Subcutaneous adipose tissue (tissue), 4 donors: ENCODE data around the gene CERS1. TPM values are rescaled to one million over a fixed set of nuclear protein-coding genes. Genes with fewer than 3 reads are reported as not detected.

Source experiments
- CTCF ChIP-seq: fragments of 450-650 bp; IDR thresholded peaks from one replicate; pipeline ENCODE4 v1.5.1; 2016; ENCODE audit warnings: low read depth, mild to moderate bottlenecking, control low read depth, antibody characterized with exemption, moderate library complexity
- total RNA-seq, 4 donors: library from RNA; depleted of rRNA; stranded (reverse); fragments of >200 nt; gene quantifications; one replicate each; pipeline ENCODE4 v1.1.0, GENCODE V29; 2016

The CERS1 gene
- total RNA-seq, 4 donors from 2014 or later, result not detected

- TF ChIP-seq CTCF, result no peak
Measured at GRCh38 chr19:18833141-18833476, 62.8 kb downstream of the CERS1 start.

- no peak for TF ChIP-seq CTCF
Measured at GRCh38 chr19:18832306-18833140, 63.4 kb downstream of the CERS1 start.

GRCh38 chr19:18831524-18832305 lies 64.2 kb downstream of the CERS1 start, which contains the start of gene UPF1:
Gene UPF1, plus strand, starts transcription at chr19:18831959. Its CDS starts 251 bp downstream, at chr19:18832210.
- TF ChIP-seq CTCF, result no peak

GRCh38 chr19:18830488-18830887 lies 65.5 kb downstream of the CERS1 start:
- no peak for TF ChIP-seq CTCF

DNA sequence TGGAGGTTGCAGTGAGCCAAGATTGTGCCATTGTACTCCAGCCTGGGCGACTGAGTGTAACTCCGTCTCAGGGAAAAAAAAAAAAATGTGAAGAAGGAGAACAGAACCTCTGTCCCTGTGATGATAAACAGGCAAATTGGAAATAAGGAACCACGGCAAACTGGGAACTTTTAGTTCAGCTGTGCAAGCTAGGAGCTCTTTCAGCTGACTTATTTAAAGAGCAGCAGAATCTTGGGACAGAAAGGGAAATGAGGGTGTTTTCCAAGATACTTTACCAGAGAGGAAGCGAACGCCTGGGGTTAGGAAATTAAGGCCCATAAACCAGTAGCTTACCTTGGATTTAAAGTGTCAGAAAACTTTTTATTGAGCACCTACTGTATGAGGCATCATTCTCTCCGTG lies 67.2 kb downstream of the CERS1 start:
- TF ChIP-seq CTCF, result no peak

Other genes starting within 250 kb of the CERS1 start
- 1 to 10 TPM; 2.0 to 8.3 (median 3.9) TPM for gene CRTC1, start 212.5 kb downstream of the CERS1 start, total RNA-seq
- 10 to 100 TPM in 3 of 4 donors, 1 to 10 TPM in 1; 6.2 to 48.0 (median 14.2) TPM for gene COMP, start 104.9 kb downstream of the CERS1 start, total RNA-seq
- 100 to 1,000 TPM in 1 of 4 donors, 10 to 100 TPM in 3; 39.8 to 115 (median 68.3) TPM for gene UPF1, start 64.2 kb downstream of the CERS1 start, total RNA-seq
- gene COPE, start 23.2 kb upstream of the CERS1 start, total RNA-seq, result 100 to 1,000 TPM in 3 of 4 donors, 10 to 100 TPM in 1; 97.3 to 164 (median 144) TPM
- 10 to 100 TPM; 17.0 to 38.2 (median 28.9) TPM for gene DDX49, start 23.6 kb upstream of the CERS1 start, total RNA-seq
- 10 to 100 TPM in 3 of 4 donors, 1 to 10 TPM in 1; 7.5 to 60.2 (median 41.1) TPM for gene HOMER3, start 45.1 kb upstream of the CERS1 start, total RNA-seq
- gene SUGP2, start 137.4 kb upstream of the CERS1 start, total RNA-seq, result 10 to 100 TPM; 29.2 to 59.5 (median 42.2) TPM
- gene ARMC6, start 137.4 kb upstream of the CERS1 start, total RNA-seq, result 10 to 100 TPM; 12.6 to 28.2 (median 18.6) TPM
- 10 to 100 TPM in 2 of 4 donors, 1 to 10 TPM in 2; 4.1 to 17.3 (median 8.1) TPM for gene SLC25A42, start 167.8 kb upstream of the CERS1 start, total RNA-seq
- 10 to 100 TPM in 3 of 4 donors, 1 to 10 TPM in 1; 9.5 to 21.1 (median 10.2) TPM for gene TMEM161A, start 242.3 kb upstream of the CERS1 start, total RNA-seq